AG09309 (cell line): Measurements from ENCODE around the gene KRT33B.
A peak's percentile ranks its signal among the peaks of the same experiment; 100 is the strongest.

Experiments
- DNase-seq: peaks from one replicate; pipeline ENCODE4 v3.0.0-alpha.2; 2010; ENCODE audit warnings: low read depth
- H3K4me3 ChIP-seq: 2 replicates; pipeline ENCODE4 v1.5.1; 2011; ENCODE audit warnings: mild to moderate bottlenecking, low read depth, low read length, moderate library complexity; ENCODE audit not compliant: control insufficient read depth
- CTCF ChIP-seq: IDR thresholded peaks from 2 replicates; pipeline ENCODE4 v1.5.1; 2011; ENCODE audit warnings: mild to moderate bottlenecking, low read depth, low read length, inconsistent platforms; ENCODE audit not compliant: insufficient read depth, control insufficient read depth; ENCODE audit errors: missing control alignments

Gene KRT33B

GRCh38 chr17:41325611-41326010 lies 44.0 kb downstream of the KRT33B start:
- H3K4me3 ChIP-seq: no peak overlapping the region
- DNase-seq: no peak
- no peak for TF ChIP-seq CTCF

GRCh38 chr17:41325126-41325525 lies 44.5 kb downstream of the KRT33B start:
- no peak overlapping the region for H3K4me3 ChIP-seq
- TF ChIP-seq CTCF: no peak
- no peak for DNase-seq

- H3K4me3 ChIP-seq: no peak overlapping the region
- peak; percentile 36 for TF ChIP-seq CTCF
- no peak for DNase-seq
Observed at GRCh38 chr17:41324180-41325075, 45.2 kb downstream of the KRT33B start.

- TF ChIP-seq CTCF: no peak
- no peak overlapping the region for H3K4me3 ChIP-seq
- no peak for DNase-seq
Observed at GRCh38 chr17:41322903-41323895, 46.4 kb downstream of the KRT33B start.

GRCh38 chr17:41322094-41322902 lies 47.3 kb downstream of the KRT33B start:
- TF ChIP-seq CTCF: peak; percentile 82
- H3K4me3 ChIP-seq: no peak overlapping the region
- DNase-seq: peak; percentile 68

GRCh38 chr17:41318231-41318630 lies 51.4 kb downstream of the KRT33B start:
- TF ChIP-seq CTCF: no peak
- no peak overlapping the region for H3K4me3 ChIP-seq
- DNase-seq: no peak
